Upper lobe of left lung (tissue), 4 donors: ENCODE measurements around the gene DDX10.

Experiments used
- CTCF ChIP-seq, 6 experiments: fragments of 450-650 bp in 4 of 6; fragments of 200-600 bp in 2 of 6; sonication (generic) in 2 of 6; IDR thresholded peaks; one replicate each; pipeline ENCODE4 v1.5.1; 2016 to 2019; ENCODE audit warnings: antibody characterized with exemption in 6 of 6
- EP300 ChIP-seq, 4 donors: sonication (generic); formaldehyde crosslinking; IDR thresholded peaks; one replicate each; pipeline ENCODE4 v1.5.1; 2017; ENCODE audit warnings: antibody characterized with exemption in 4 of 4, control low read depth in 2 of 4
- POLR2A ChIP-seq, 4 donors: fragments of 450-650 bp; IDR thresholded peaks; one replicate each; pipeline ENCODE4 v1.5.1; 2016 to 2017; ENCODE audit warnings: antibody characterized with exemption in 4 of 4, mild to moderate bottlenecking in 2 of 4
- POLR2AphosphoS5 ChIP-seq, 2 donors: sonication (generic); formaldehyde crosslinking; IDR thresholded peaks; one replicate each; pipeline ENCODE4 v1.5.1; 2017; ENCODE audit warnings: antibody characterized with exemption in 2 of 2

GRCh38 chr11:108854346-108854745 is 189.5 kb downstream of the DDX10 start:
- no peak for TF ChIP-seq POLR2A (IDR thresholded peaks at IDR 0.05)
- no peak for TF ChIP-seq POLR2AphosphoS5 (IDR thresholded peaks at IDR 0.05)
- no peak for TF ChIP-seq CTCF (IDR thresholded peaks at IDR 0.05)
- no peak for TF ChIP-seq EP300 (IDR thresholded peaks at IDR 0.05)
